GM18868 (cell line): ENCODE data around the gene NEIL1.
"Not testable (repeated sequence)": the region's sequence is repeated elsewhere in the genome, so short reads cannot be mapped to it uniquely, and the experiment has no call there.

ENCODE experiments used
- ATAC-seq: cut with Tn5 transposase; IDR thresholded peaks from one replicate; pipeline ENCODE4 v1.9.1; 2021; ENCODE audit warnings: mild to moderate bottlenecking, moderate library complexity; ENCODE audit not compliant: unreplicated experiment

Gene NEIL1, protein sequence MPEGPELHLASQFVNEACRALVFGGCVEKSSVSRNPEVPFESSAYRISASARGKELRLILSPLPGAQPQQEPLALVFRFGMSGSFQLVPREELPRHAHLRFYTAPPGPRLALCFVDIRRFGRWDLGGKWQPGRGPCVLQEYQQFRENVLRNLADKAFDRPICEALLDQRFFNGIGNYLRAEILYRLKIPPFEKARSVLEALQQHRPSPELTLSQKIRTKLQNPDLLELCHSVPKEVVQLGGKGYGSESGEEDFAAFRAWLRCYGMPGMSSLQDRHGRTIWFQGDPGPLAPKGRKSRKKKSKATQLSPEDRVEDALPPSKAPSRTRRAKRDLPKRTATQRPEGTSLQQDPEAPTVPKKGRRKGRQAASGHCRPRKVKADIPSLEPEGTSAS

GRCh38 chr15:75346796-75347221 lies at the start of gene NEIL1:
NEIL1 (plus strand) TSS chr15:75347039; CDS start chr15:75348906, 1,867 bp downstream.
- ATAC-seq: no peak

GRCh38 chr15:75298541-75299310 lies 48.1 kb upstream of the NEIL1 start:
- not testable (repeated sequence) for ATAC-seq

DNA sequence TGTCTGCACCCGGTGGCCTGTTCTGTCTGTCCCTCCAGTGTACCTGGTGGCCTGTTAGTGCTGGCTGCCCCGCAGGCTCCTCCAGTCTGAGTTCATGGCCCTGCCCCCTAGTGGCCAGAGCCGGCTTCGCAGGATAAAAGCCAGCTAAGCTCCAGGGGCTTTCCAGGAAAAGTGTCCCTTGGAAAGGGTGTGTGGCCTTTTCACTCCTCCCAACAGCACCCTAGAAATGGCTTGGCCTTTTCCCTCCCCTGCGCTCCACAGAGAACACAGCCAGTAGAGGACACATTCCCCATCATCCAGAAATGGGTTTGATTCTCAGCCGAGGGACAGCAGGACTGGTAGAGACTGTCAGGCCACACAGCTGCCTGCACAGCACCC lies 47.5 kb upstream of the NEIL1 start:
- ATAC-seq: not testable (repeated sequence)

DNA sequence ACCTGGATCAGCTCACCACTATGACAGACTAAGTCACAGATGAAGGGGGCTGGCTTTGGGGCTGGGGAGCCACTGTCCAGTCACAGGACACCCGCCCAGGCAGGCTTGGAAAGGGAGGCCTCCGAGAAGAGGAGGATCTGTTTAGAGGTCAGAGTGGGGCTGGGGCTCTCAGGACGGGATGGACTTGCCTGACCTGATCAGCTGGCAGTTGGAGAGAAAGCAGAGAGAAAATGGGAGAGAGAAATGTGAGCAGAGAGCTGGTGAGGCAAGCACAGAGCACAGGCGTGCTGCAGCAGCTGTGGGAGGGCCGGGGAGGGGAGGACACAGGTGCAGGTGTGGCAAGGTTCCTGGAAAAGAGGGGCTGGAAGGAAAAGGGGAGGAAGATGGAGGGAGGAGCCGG lies 46.8 kb upstream of the NEIL1 start:
- not testable (repeated sequence) for ATAC-seq

DNA sequence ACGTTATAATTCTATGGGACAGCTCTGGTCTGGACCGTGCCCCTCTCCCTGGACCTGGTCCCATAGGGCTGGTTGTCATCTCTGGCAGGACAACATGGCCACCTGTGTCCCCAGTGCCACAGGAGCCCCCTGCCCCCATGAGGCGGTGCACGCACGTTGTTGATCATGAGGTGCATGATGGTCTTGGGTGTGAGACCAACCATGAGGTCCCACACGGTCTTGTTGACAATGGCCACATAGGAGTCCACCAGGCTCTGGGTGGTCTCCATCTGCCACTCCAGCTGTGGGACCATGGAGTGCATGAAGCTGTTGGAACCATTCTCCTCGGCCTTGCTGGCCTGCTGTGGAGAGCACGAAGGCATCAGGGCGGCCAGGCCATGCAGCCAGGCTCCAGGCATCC lies 44.5 kb upstream of the NEIL1 start:
- no peak for ATAC-seq

- ATAC-seq: not testable (repeated sequence)
Measured at GRCh38 chr15:75302753-75303152, 44.1 kb upstream of the NEIL1 start.

- no peak for ATAC-seq
Measured at GRCh38 chr15:75306188-75306587, 40.7 kb upstream of the NEIL1 start.

GRCh38 chr15:75307778-75308390 lies 39.0 kb upstream of the NEIL1 start:
- ATAC-seq: no peak

DNA sequence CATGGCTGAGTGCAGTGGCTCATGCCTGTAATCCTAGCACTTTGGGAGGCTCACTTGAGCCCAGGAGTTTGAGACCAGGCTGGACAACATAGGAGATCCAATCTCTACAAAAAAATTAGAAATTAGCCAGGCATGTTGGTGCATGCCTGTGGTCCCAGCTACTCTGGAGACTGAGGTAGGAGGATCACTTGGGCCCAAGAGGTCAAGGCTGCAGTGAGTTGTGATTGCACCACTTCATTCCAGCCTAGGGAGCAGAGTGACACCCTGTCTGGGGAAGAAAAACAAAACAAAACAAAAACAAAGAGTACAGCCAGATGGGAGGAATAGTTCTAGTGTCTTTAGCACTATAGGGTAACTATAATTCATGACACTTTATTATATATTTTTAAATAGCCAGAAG lies 37.1 kb upstream of the NEIL1 start:
- ATAC-seq: no peak

- not testable (repeated sequence) for ATAC-seq
Measured at GRCh38 chr15:75312548-75312947, 34.3 kb upstream of the NEIL1 start.

GRCh38 chr15:75313116-75313845 lies 33.6 kb upstream of the NEIL1 start:
- no peak for ATAC-seq

DNA sequence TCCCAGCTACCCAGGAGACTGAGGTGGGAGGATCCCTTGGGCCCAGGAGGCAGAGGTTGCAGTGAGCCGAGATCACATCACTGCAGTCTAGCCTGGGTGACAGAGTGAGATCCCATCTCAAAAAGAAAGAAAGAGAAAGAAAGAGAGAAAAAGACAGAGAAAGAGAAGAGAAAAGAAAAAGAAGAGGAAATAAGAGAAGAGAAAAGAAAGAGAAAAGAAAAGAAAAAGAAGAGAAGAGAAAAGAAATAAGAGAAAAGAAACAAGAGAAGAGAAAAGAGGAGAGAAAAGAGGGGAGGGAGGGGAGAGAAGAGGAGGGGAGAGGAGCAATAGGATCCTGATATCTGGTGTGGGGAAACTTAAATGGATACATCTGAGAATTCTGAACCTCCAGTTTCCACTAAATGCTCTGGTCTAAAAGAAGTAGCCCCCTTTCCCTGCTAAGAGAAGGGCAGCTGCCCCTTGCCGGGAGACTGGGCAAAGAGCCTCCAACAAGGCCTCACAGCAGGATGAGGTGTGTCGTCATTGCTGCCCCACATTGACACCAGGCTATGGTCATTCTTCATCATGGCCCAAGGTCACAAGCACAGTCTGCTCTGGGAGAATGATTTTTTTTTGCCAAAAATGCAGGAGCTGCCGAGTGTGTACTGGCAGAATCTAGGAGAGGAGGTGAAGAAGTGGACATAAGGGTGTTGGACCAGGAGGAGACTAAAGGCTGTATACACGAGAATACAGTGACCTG lies 32.1 kb upstream of the NEIL1 start:
- no peak for ATAC-seq

DNA sequence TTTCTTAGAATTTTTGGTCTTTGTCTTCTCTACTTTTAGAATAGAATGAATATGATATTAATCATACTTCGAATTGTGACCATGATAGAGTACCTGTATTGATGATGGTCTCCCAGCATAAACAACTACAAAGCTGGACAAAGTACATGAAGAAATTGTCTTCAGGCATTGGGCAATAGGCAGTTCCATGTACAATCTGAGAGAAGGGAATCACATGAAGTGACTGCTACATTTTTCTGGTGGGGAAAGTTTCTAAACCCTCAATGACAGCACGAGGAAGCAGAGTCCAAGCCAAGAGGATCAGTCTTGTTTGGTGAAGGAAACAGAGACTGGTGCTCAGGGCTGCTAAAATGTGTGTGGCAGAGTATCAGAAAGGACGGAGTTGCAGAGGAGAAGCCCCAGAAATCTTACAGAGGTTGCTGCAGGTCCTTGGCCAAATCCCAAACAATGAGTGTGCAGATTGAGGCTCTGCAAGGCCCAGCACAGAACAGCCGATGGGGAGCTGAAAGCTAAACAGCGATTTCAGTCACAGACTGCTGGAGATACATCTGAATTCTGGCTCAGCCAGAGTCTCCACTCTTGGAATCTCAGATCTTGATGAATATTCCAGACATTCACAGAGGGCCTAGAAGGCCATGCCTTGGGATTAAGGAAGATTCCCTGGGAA lies 27.5 kb upstream of the NEIL1 start:
- ATAC-seq: not testable (repeated sequence)

- ATAC-seq: no peak
Measured at GRCh38 chr15:75321711-75322110, 25.1 kb upstream of the NEIL1 start.

GRCh38 chr15:75325922-75326321 lies 20.9 kb upstream of the NEIL1 start:
- no peak for ATAC-seq

DNA sequence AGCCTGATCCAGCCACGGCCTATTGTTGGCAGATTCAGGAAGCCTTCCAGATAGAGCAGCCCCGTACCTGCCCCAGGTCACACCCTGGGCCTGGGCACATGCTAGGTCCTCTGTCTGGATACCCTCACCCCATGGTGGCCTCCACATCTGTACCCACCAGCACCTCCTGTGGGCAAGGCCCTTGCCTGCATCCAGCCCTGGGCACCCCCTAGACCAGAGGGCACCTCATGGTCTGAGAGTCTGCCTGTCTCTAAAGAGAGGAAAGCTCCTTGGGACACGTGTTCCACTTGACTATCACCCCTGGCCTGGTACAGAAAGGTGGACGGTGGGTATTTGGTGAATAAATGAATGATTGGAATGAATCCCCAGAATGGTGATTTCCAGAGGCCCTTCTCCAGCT lies 19.8 kb upstream of the NEIL1 start:
- no peak for ATAC-seq

GRCh38 chr15:75327491-75327890 lies 19.3 kb upstream of the NEIL1 start:
- no peak for ATAC-seq

GRCh38 chr15:75328493-75329314 lies 18.1 kb upstream of the NEIL1 start:
- no peak for ATAC-seq

- ATAC-seq: no peak
Measured at GRCh38 chr15:75329571-75329970, 17.3 kb upstream of the NEIL1 start.
